ENCODE results near the gene ARAP2. TPM values are rescaled to one million over a fixed set of nuclear protein-coding genes. Genes with fewer than 3 reads are reported as not detected.

Gene ARAP2
- total RNA-seq, 1 experiment from 2014 or later = 30.0 TPM

DNA sequence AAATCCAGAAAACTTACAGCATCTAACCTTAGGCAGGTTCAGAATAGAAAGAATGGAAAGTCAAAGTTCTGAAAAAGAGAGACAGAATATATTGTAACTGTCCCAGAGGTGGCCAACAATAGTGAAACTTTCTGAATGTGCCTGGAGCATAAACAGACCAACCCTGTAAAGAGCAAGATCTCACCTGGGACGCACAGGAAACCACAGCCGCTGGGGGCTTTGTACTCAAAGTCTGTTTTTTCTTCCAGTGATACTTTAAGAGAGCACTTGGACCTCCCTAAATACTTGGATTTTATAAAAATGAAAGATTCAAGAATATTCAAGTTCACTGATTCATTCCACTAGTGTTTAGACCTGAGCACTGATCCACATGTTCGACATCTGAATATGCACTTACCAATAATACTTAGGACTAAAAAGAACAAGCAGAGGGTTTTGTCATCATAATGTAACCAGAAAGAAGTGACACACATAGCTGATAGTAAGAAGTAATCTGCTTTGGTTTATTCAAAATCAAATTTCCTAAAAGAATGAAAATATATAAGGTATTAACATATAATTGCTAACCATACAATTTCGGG, 35.3 kb downstream of the ARAP2 start:
- Mint-ChIP-seq H3K4me3 (ENCODE audit: low read depth, unreplicated experiment) (no peak overlapping the region), H3K9me3 (ENCODE audit: low read depth, unreplicated experiment) (no peaks in the 10 kb centered on the region), H3K27me3 (ENCODE audit: unreplicated experiment) (no peaks in the 10 kb centered on the region), H3K4me1 (ENCODE audit: low read depth, unreplicated experiment) (peaks cover 25% of the 10 kb centered on the region), H3K27ac (ENCODE audit: unreplicated experiment) (no peak overlapping the region), H3K36me3 (ENCODE audit: insufficient read depth, unreplicated experiment) (peaks cover 4% of the 10 kb centered on the region)
- intact Hi-C loops (cut with micrococcal nuclease; ENCODE audit: unreplicated experiment) = loop anchor here (1.0 kb wide), 1 partner anchor 32 kb away; no protein-coding TSS in a partner anchor
- CTCF ChIA-PET = interaction anchor here (1.2 kb wide), 1 partner anchor 33 kb away, joined by 3 read pairs; no protein-coding TSS in a partner anchor
- no peak for DNase-seq
- TF ChIP-seq, protein P1, sequence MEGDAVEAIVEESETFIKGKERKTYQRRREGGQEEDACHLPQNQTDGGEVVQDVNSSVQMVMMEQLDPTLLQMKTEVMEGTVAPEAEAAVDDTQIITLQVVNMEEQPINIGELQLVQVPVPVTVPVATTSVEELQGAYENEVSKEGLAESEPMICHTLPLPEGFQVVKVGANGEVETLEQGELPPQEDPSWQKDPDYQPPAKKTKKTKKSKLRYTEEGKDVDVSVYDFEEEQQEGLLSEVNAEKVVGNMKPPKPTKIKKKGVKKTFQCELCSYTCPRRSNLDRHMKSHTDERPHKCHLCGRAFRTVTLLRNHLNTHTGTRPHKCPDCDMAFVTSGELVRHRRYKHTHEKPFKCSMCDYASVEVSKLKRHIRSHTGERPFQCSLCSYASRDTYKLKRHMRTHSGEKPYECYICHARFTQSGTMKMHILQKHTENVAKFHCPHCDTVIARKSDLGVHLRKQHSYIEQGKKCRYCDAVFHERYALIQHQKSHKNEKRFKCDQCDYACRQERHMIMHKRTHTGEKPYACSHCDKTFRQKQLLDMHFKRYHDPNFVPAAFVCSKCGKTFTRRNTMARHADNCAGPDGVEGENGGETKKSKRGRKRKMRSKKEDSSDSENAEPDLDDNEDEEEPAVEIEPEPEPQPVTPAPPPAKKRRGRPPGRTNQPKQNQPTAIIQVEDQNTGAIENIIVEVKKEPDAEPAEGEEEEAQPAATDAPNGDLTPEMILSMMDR (IDR thresholded peaks at IDR 0.05; ENCODE audit: unreplicated experiment) = no peak
- no TSS peak for BruUV-seq (replicated peaks)

DNA sequence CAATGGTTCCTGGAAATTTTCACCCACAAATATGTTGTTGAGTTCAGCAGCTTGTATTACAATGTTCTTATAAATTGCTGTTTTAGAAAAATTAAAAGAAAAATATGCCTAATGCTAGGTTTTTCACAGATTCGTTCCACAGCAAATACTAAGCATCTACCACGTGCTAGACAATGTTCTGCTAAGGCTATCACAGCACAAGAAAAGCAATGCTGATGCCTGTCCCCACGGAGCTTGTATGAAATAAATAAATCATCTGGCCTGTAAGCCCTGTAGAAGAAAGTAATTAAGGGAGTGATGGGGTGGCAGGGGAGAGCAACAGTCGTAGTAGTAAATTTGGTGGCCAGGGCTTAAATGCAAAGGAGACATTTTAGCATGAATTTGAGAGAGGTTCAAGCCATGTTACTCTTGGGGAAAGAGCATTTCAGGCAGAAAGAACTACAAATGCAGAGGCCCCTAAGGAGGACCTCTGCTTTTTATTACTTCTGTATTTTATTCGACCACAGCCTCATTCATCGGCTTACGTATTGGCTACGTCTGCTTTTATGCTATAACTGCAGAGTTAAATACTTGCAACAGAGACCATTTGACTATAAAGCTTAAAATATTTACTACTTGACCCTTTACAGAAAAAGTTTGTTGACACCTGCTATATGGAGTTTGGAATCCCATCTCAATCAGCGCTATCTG, 36.3 kb downstream of the ARAP2 start:
- H3K4me1 Mint-ChIP-seq (ENCODE audit: low read depth, unreplicated experiment) = peaks cover 25% of the 10 kb centered on the region
- intact Hi-C loops (cut with micrococcal nuclease; ENCODE audit: unreplicated experiment) = no loop called here
- CTCF ChIA-PET = interaction anchor here (0.6 to 1.2 kb wide), 2 partner anchors 34 to 123 kb away, joined by 3 read pairs; no protein-coding TSS in a partner anchor
- peak overlapping the region; percentile 25 for H3K4me3 Mint-ChIP-seq (ENCODE audit: low read depth, unreplicated experiment)
- H3K36me3 Mint-ChIP-seq (ENCODE audit: insufficient read depth, unreplicated experiment) = peaks cover 4% of the 10 kb centered on the region
- H3K27ac Mint-ChIP-seq (ENCODE audit: unreplicated experiment) = peak overlapping the region; percentile 60
- H3K27me3 Mint-ChIP-seq (ENCODE audit: unreplicated experiment) = no peaks in the 10 kb centered on the region
- BruUV-seq (replicated peaks) = no TSS peak
- DNase-seq = no peak
- TF ChIP-seq, protein P1 (IDR thresholded peaks at IDR 0.05; ENCODE audit: unreplicated experiment) = no peak
- H3K9me3 Mint-ChIP-seq (ENCODE audit: low read depth, unreplicated experiment) = no peaks in the 10 kb centered on the region

DNA sequence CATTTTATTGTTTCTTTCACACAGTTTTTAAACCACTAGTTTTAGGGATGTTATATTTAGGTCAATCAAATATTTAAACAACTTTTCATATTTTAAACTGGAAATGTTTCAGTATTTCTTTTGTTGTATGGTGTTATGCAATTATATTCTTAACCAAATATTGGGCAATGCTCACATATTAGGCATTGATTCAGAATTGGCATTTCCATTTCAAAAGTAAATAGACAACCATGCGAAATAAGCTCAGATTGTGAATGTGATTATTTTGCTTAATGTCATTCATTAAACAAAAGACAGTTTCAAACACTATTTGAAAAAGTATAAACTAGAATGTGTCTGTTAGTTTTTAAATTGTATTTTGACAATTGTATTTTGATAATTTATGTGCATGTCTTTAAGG, 36.9 kb downstream of the ARAP2 start:
- BruUV-seq (replicated peaks) = no TSS peak
- H3K4me3 Mint-ChIP-seq (ENCODE audit: low read depth, unreplicated experiment) = no peak overlapping the region
- CTCF ChIA-PET = no interaction called here
- intact Hi-C loops (cut with micrococcal nuclease; ENCODE audit: unreplicated experiment) = no loop called here
- H3K27me3 Mint-ChIP-seq (ENCODE audit: unreplicated experiment) = no peaks in the 10 kb centered on the region
- peaks cover 25% of the 10 kb centered on the region for H3K4me1 Mint-ChIP-seq (ENCODE audit: low read depth, unreplicated experiment)
- no peaks in the 10 kb centered on the region for H3K9me3 Mint-ChIP-seq (ENCODE audit: low read depth, unreplicated experiment)
- H3K27ac Mint-ChIP-seq (ENCODE audit: unreplicated experiment) = no peak overlapping the region
- DNase-seq = no peak
- TF ChIP-seq, protein P1 (IDR thresholded peaks at IDR 0.05; ENCODE audit: unreplicated experiment) = no peak
- peaks cover 4% of the 10 kb centered on the region for H3K36me3 Mint-ChIP-seq (ENCODE audit: insufficient read depth, unreplicated experiment)

DNA sequence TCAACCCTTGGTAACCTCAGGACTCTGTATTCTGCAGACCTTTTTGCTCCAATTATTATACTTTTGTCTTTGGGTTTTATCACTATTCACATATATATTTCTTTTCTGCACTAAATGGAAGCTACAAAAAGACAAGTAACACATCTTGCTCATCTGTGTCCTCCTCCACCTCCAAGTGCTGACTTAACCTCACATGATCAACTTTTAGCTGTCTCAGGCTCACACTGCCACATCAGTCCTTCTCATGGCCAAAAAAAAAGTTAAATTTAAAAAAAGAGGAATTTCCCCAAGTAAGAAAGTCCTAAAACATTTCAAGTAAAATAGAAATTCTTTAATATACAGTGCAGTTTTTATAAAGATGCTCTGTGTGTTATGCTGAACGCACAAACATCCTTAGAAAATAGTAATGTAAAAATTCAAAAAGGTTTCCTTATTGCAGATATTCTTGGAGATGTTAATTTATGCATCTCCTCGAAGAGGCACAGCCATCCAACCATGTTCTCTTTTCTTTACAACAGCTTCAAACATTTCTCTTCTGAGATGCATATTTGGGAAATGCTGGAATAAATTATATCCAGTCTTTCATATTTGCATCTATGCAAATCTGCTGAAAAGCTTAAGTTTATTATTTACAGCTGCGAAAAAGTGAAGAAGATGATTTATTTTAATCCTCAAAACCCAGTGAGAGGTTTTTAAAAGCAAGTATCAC, 37.6 kb downstream of the ARAP2 start:
- H3K27me3 Mint-ChIP-seq (ENCODE audit: unreplicated experiment) = no peaks in the 10 kb centered on the region
- DNase-seq = no peak
- TF ChIP-seq, protein P1 (IDR thresholded peaks at IDR 0.05; ENCODE audit: unreplicated experiment) = no peak
- peak overlapping the region; percentile 23 for H3K27ac Mint-ChIP-seq (ENCODE audit: unreplicated experiment)
- H3K36me3 Mint-ChIP-seq (ENCODE audit: insufficient read depth, unreplicated experiment) = peaks cover 4% of the 10 kb centered on the region
- no peaks in the 10 kb centered on the region for H3K9me3 Mint-ChIP-seq (ENCODE audit: low read depth, unreplicated experiment)
- H3K4me3 Mint-ChIP-seq (ENCODE audit: low read depth, unreplicated experiment) = no peak overlapping the region
- CTCF ChIA-PET = no interaction called here
- H3K4me1 Mint-ChIP-seq (ENCODE audit: low read depth, unreplicated experiment) = peaks cover 25% of the 10 kb centered on the region
- BruUV-seq (replicated peaks) = no TSS peak
- intact Hi-C loops (cut with micrococcal nuclease; ENCODE audit: unreplicated experiment) = no loop called here
